H1 (cell line): ENCODE results near the gene RPL32. TPM values are rescaled to one million over a fixed set of nuclear protein-coding genes. Genes with fewer than 3 reads are reported as not detected.

Experiments
- CTCF ChIP-seq, 3 experiments: IDR thresholded peaks; 1 replicate in 2 of 3; 2 replicates in 1 of 3; pipeline versions ENCODE4 v1.5.1 to v1.6.1; 2011; ENCODE audit warnings: low read length in 3 of 3, mild to moderate bottlenecking in 3 of 3, inconsistent platforms in 2 of 3, low read depth in 1 of 3, moderate library complexity in 1 of 3; ENCODE audit not compliant: insufficient read depth in 1 of 3; ENCODE audit errors: control extremely low read depth in 1 of 3
- HDAC6 ChIP-seq: IDR thresholded peaks from one replicate; pipeline ENCODE4 v1.7.1; 2012; ENCODE audit warnings: low read depth, mild to moderate bottlenecking, inconsistent platforms, low read length, moderate library complexity
- RAD21 ChIP-seq, 2 experiments: IDR thresholded peaks in 1 of 2; conservative IDR thresholded peaks in 1 of 2; 2 replicates each; pipeline ENCODE4 v1.6.1; 2011; ENCODE audit warnings: low read depth in 2 of 2, low read length in 2 of 2, improper control_type of control experiment in 1 of 2, inconsistent platforms in 1 of 2, mild to moderate bottlenecking in 1 of 2, moderate library complexity in 1 of 2
- SIN3A ChIP-seq, 2 experiments: IDR thresholded peaks in 1 of 2; conservative IDR thresholded peaks in 1 of 2; 2 replicates each; pipeline ENCODE4 v1.6.1; 2011 to 2012; ENCODE audit warnings: low read length in 2 of 2, improper control_type of control experiment in 1 of 2, low read depth in 1 of 2, mild to moderate bottlenecking in 1 of 2
- TEAD4 ChIP-seq: IDR thresholded peaks from 2 replicates; pipeline ENCODE4 v1.6.1; 2012; ENCODE audit warnings: low read depth, low read length, inconsistent platforms, mixed read lengths
- polyA plus RNA-seq, 7 experiments: library from polyadenylated mRNA; depleted of rRNA in 3 of 7; stranded (reverse) in 5 of 7; unstranded in 2 of 7; fragments of >200 nt in 5 of 7; fragments of 200-250 nt in 2 of 7; gene quantifications; 1 replicate in 5 of 7; 2 replicates in 1 of 7; 4 replicates in 1 of 7; pipeline versions ENCODE4 v1.2.1 to v1.2.3, GENCODE V29; 2011 to 2013; ENCODE audit warnings: missing spikeins in 2 of 7, mixed read lengths in 2 of 7
- total RNA-seq: library from RNA; stranded (reverse); fragmentation: NEBNext Ultra II Directional; extraction: Animal tissue kit (Norgen Biotek cat#: 25700); gene quantifications from 2 replicates; pipeline ENCODE4 v1.2.1, GENCODE V29; 2021

Gene RPL32
- total and polyA plus RNA-seq, 2 of the 8 experiments (the other 6 are each of a cell fraction or from before 2014, with no cell fraction given), result 1,443 to 2,043 TPM

- TF ChIP-seq CTCF (IDR thresholded peaks at IDR 0.05; ENCODE audit: control extremely low read depth in 1 of 3, insufficient read depth in 1 of 3, low read depth in 1 of 3, low read length in 3 of 3) (peak; percentile 89 to 94 (median 93)), SIN3A (conservative IDR thresholded peaks at IDR 0.05 in 1 of 2, IDR thresholded peaks at IDR 0.05 in 1 of 2; ENCODE audit: low read depth in 1 of 2, low read length in 2 of 2) (peak; percentile 11 to 57; a peak in 1 of 4 replicates), HDAC6 (no peak), TEAD4 (no peak), RAD21 (IDR thresholded peaks at IDR 0.05 in 1 of 2, conservative IDR thresholded peaks at IDR 0.05 in 1 of 2; ENCODE audit: low read depth in 2 of 2, low read length in 2 of 2) (peak; percentile 84 to 88)
Observed at GRCh38 chr3:12868039-12869034, 27.0 kb upstream of the RPL32 start (continued).
